ENCODE results near the gene ADI1. TPM values are rescaled to one million over a fixed set of nuclear protein-coding genes. Genes with fewer than 3 reads are reported as not detected.
"Not testable (repeated sequence)": the region's sequence is repeated elsewhere in the genome, so short reads cannot be mapped to it uniquely, and the experiment has no call there.

Gene ADI1
- total RNA-seq, 1 donor from 2014 or later = 297 TPM

- not testable (repeated sequence) for ATAC-seq
- peak; percentile 30 for DNase-seq (ENCODE audit: low spot score)
These were observed 22.6 kb downstream of the ADI1 start for GRCh38 chr2:3496708-3497080.

GRCh38 chr2:3494984-3495666, 24.2 kb downstream of the ADI1 start:
- peak; percentile 27 for DNase-seq (ENCODE audit: low spot score)

GRCh38 chr2:3493615-3494007, 25.7 kb downstream of the ADI1 start:
- DNase-seq (ENCODE audit: low spot score) = peak; percentile 41
- ATAC-seq = peak; percentile 43

More at GRCh38 chr2:3494984-3495666, 24.2 kb downstream of the ADI1 start:
- no peak for ATAC-seq

GRCh38 chr2:3492951-3493614, 26.2 kb downstream of the ADI1 start:
- ATAC-seq = peak; percentile 2
- DNase-seq (ENCODE audit: low spot score) = peak; percentile 41

GRCh38 chr2:3492475-3492787, 26.9 kb downstream of the ADI1 start:
- peak; percentile 12 for DNase-seq (ENCODE audit: low spot score)
- ATAC-seq = not testable (repeated sequence)

GRCh38 chr2:3491716-3492474, 27.4 kb downstream of the ADI1 start:
- ATAC-seq (no peak), DNase-seq (ENCODE audit: low spot score) (peak; percentile 43)

GRCh38 chr2:3491306-3491705, 28.0 kb downstream of the ADI1 start:
- DNase-seq (ENCODE audit: low spot score) = no peak

GRCh38 chr2:3490191-3491170, 28.9 kb downstream of the ADI1 start:
- DNase-seq (ENCODE audit: low spot score) = no peak
- no peak for ATAC-seq

More at GRCh38 chr2:3491306-3491705, 28.0 kb downstream of the ADI1 start:
- no peak for ATAC-seq

GRCh38 chr2:3489764-3490115, 29.6 kb downstream of the ADI1 start:
- ATAC-seq = no peak
- DNase-seq (ENCODE audit: low spot score) = no peak

GRCh38 chr2:3488855-3489763, 30.2 kb downstream of the ADI1 start:
- ATAC-seq = peak; percentile 4
- no peak for DNase-seq (ENCODE audit: low spot score)

- DNase-seq (ENCODE audit: low spot score) (no peak), ATAC-seq (peak; percentile 12)
These were observed 31.2 kb downstream of the ADI1 start for GRCh38 chr2:3488061-3488531.

GRCh38 chr2:3487432-3487831, 31.9 kb downstream of the ADI1 start:
- DNase-seq (ENCODE audit: low spot score) = no peak
- ATAC-seq = peak; percentile 13

- ATAC-seq = peak; percentile 5
- DNase-seq (ENCODE audit: low spot score) = no peak
These were observed 32.3 kb downstream of the ADI1 start for GRCh38 chr2:3487028-3487425.

- DNase-seq (ENCODE audit: low spot score) = no peak
- ATAC-seq = peak; percentile 28
These were observed 33.0 kb downstream of the ADI1 start for GRCh38 chr2:3486047-3487027.

- DNase-seq (ENCODE audit: low spot score) = no peak
These were observed 34.2 kb downstream of the ADI1 start for GRCh38 chr2:3485166-3485565.

GRCh38 chr2:3483986-3484960, 35.1 kb downstream of the ADI1 start:
- no peak for DNase-seq (ENCODE audit: low spot score)

More at GRCh38 chr2:3485166-3485565, 34.2 kb downstream of the ADI1 start:
- ATAC-seq = no peak

More at GRCh38 chr2:3483986-3484960, 35.1 kb downstream of the ADI1 start:
- ATAC-seq = no peak

Measured in left lobe of liver (tissue), 2 donors.